H1 (cell line): Measurements from ENCODE around the gene ZNF624. TPM values are rescaled to one million over a fixed set of nuclear protein-coding genes. Genes with fewer than 3 reads are reported as not detected.
"Not testable (repeated sequence)": the region's sequence is repeated elsewhere in the genome, so short reads cannot be mapped to it uniquely, and the experiment has no call there.

ENCODE experiments used
- CTCF ChIA-PET: fragments of 300-600 bp; sonication (Branson Sonifier 250); formaldehyde crosslinking; loops from one replicate; lab custom pipeline; 2021; ENCODE audit not compliant: partially characterized antibody; lab: Charles Lee
- POLR2A ChIA-PET: fragments of 300-600 bp; sonication (Branson Sonifier 250); formaldehyde crosslinking; loops from one replicate; lab custom pipeline; 2021; ENCODE audit warnings: inconsistent platforms; ENCODE audit not compliant: partially characterized antibody; lab: Charles Lee
- DNase-seq, 2 experiments: peaks; one replicate each; pipeline versions ENCODE4 v3.0.0 to v3.0.0-alpha.2; 2010 to 2022; ENCODE audit warnings: low spot score in 2 of 2, low read depth in 1 of 2, mixed read lengths in 1 of 2
- FAIRE-seq: peaks from 2 replicates; lab custom pipeline; 2011; peaks lifted over from hg19 to GRCh38; lab: Jason Lieb, UNC
- H2AFZ ChIP-seq: 2 replicates; pipeline ENCODE4 v1.8.1; 2012; ENCODE audit warnings: low read length, inconsistent platforms
- H2AK5ac ChIP-seq: 2 replicates; pipeline ENCODE4 v1.6.1; 2013; ENCODE audit warnings: low read depth, low read length
- H2BK120ac ChIP-seq: replicated peaks from 2 replicates; pipeline ENCODE3; 2013; ENCODE audit warnings: low read depth, low read length, inconsistent platforms
- H2BK12ac ChIP-seq: 2 replicates; pipeline ENCODE4 v1.6.1; 2013; ENCODE audit warnings: low read depth, low read length
- H2BK15ac ChIP-seq: 2 replicates; pipeline ENCODE4 v1.6.1; 2013; ENCODE audit warnings: low read length
- H2BK20ac ChIP-seq: 2 replicates; pipeline ENCODE4 v1.6.1; 2013; ENCODE audit warnings: low read length
- H2BK5ac ChIP-seq: 2 replicates; pipeline ENCODE4 v1.6.1; 2013; ENCODE audit warnings: low read depth, low read length
- H3K14ac ChIP-seq: 2 replicates; pipeline ENCODE4 v1.6.1; 2013; ENCODE audit warnings: inconsistent platforms; ENCODE audit not compliant: insufficient read length
- H3K18ac ChIP-seq: 2 replicates; pipeline ENCODE4 v1.6.1; 2013; ENCODE audit warnings: low read length; ENCODE audit errors: extremely low read depth
- H3K23ac ChIP-seq: 2 replicates; pipeline ENCODE4 v1.6.1; 2013; ENCODE audit warnings: inconsistent platforms; ENCODE audit not compliant: insufficient read length
- H3K23me2 ChIP-seq: 2 replicates; pipeline ENCODE4 v1.6.1; 2013; ENCODE audit warnings: low read depth, low read length
- H3K27ac ChIP-seq: 2 replicates; pipeline ENCODE4 v1.6.1; 2011; ENCODE audit warnings: low read depth, low read length, inconsistent platforms
- H3K27me3 ChIP-seq, 4 experiments: replicated peaks in 1 of 4; 1 replicate in 1 of 4; 2 replicates in 3 of 4; pipeline versions ENCODE4 v1.6.1 to v1.8.1; 2011 to 2013; ENCODE audit warnings: low read length in 3 of 4, mild to moderate bottlenecking in 3 of 4, inconsistent platforms in 2 of 4, mixed read lengths in 2 of 4, moderate library complexity in 1 of 4; ENCODE audit not compliant: control insufficient read depth in 3 of 4, insufficient read depth in 3 of 4; ENCODE audit errors: extremely low read depth in 1 of 4
- H3K36me3 ChIP-seq, 4 experiments: 2 replicates each; pipeline versions ENCODE4 v1.6.1 to v1.8.1; 2011 to 2013; ENCODE audit warnings: mild to moderate bottlenecking in 4 of 4, low read length in 3 of 4, moderate library complexity in 2 of 4, control low read depth in 1 of 4, inconsistent platforms in 1 of 4; ENCODE audit not compliant: insufficient read depth in 4 of 4, control insufficient read depth in 2 of 4
- H3K4ac ChIP-seq: replicated peaks from 2 replicates; pipeline ENCODE3; 2013; ENCODE audit warnings: low read length, low read depth, mixed read lengths, inconsistent platforms; ENCODE audit not compliant: insufficient read length
- H3K4me1 ChIP-seq, 4 experiments: replicated peaks in 1 of 4; 1 replicate in 1 of 4; 2 replicates in 3 of 4; pipeline versions ENCODE4 v1.6.1 to v1.8.1; 2011 to 2013; ENCODE audit warnings: low read length in 3 of 4, inconsistent platforms in 2 of 4, mixed read lengths in 1 of 4; ENCODE audit not compliant: insufficient read depth in 4 of 4, control insufficient read depth in 3 of 4
- H3K4me2 ChIP-seq, 2 experiments: 2 replicates each; pipeline versions ENCODE4 v1.6.1 to v1.8.1; 2011 to 2013; ENCODE audit warnings: low read depth in 2 of 2, low read length in 2 of 2, control low read depth in 1 of 2, inconsistent platforms in 1 of 2, mild to moderate bottlenecking in 1 of 2; ENCODE audit not compliant: insufficient read depth in 1 of 2
- H3K4me3 ChIP-seq, 4 experiments: fragments of 200-600, 300-600 bp in 1 of 4; sonication (generic), shearing (Covaris generic), sonication (Bioruptor Twin) in 1 of 4; 2 replicates each; pipeline versions ENCODE4 v1.5.1 to v1.8.1; 2011 to 2016; ENCODE audit warnings: low read length in 4 of 4, low read depth in 3 of 4, control low read depth in 2 of 4, inconsistent platforms in 2 of 4, mild to moderate bottlenecking in 2 of 4, mixed read lengths in 1 of 4, moderate library complexity in 1 of 4; ENCODE audit not compliant: insufficient read depth in 2 of 4; ENCODE audit errors: extremely low read depth in 1 of 4
- H3K56ac ChIP-seq: replicated peaks from 2 replicates; pipeline ENCODE3; 2013; ENCODE audit warnings: low read depth, mild to moderate bottlenecking, mixed read lengths, low read length, inconsistent platforms; ENCODE audit not compliant: insufficient read length
- H3K79me1 ChIP-seq: 2 replicates; pipeline ENCODE4 v1.6.1; 2013; ENCODE audit warnings: low read depth, low read length, control low read depth
- H3K79me2 ChIP-seq, 2 experiments: 2 replicates each; pipeline versions ENCODE4 v1.6.1 to v1.8.1; 2012 to 2013; ENCODE audit warnings: low read length in 2 of 2, mild to moderate bottlenecking in 2 of 2, inconsistent platforms in 1 of 2; ENCODE audit not compliant: insufficient read depth in 2 of 2, control insufficient read depth in 1 of 2
- H3K9ac ChIP-seq, 4 experiments: replicated peaks in 1 of 4; 1 replicate in 1 of 4; 2 replicates in 3 of 4; pipeline versions ENCODE4 v1.6.1 to v1.8.1; 2011 to 2013; ENCODE audit warnings: low read depth in 3 of 4, low read length in 3 of 4, control low read depth in 2 of 4, mild to moderate bottlenecking in 2 of 4, moderate library complexity in 2 of 4, inconsistent platforms in 1 of 4; ENCODE audit errors: extremely low read depth in 1 of 4
- H3K9me3 ChIP-seq, 2 experiments: 2 replicates each; pipeline versions ENCODE4 v1.6.1 to v1.8.1; 2012 to 2013; ENCODE audit warnings: mild to moderate bottlenecking in 2 of 2, moderate library complexity in 2 of 2, control low read depth in 1 of 2, inconsistent platforms in 1 of 2, low read depth in 1 of 2, low read length in 1 of 2, mixed read lengths in 1 of 2; ENCODE audit not compliant: insufficient read depth in 2 of 2
- H4K20me1 ChIP-seq, 2 experiments: replicated peaks in 1 of 2; 2 replicates each; pipeline versions ENCODE3 to v1.8.1; 2011 to 2013; ENCODE audit warnings: inconsistent platforms in 2 of 2, low read length in 2 of 2, mild to moderate bottlenecking in 1 of 2; ENCODE audit not compliant: insufficient read depth in 2 of 2, control insufficient read depth in 1 of 2
- H4K5ac ChIP-seq: 2 replicates; pipeline ENCODE4 v1.6.1; 2013; ENCODE audit warnings: low read length, low read depth, mixed read lengths, inconsistent platforms; ENCODE audit not compliant: insufficient read length
- H4K8ac ChIP-seq: 2 replicates; pipeline ENCODE4 v1.8.0; 2013; ENCODE audit warnings: mild to moderate bottlenecking, moderate library complexity, low read length, inconsistent platforms; ENCODE audit not compliant: insufficient read depth; ENCODE audit errors: extremely low read depth
- H4K91ac ChIP-seq: replicated peaks from 2 replicates; pipeline ENCODE3; 2013; ENCODE audit warnings: low read length, mixed read lengths, inconsistent platforms; ENCODE audit not compliant: insufficient read length
- WGBS, 2 experiments: shearing (Covaris generic) in 1 of 2; methylation state at CpG; one replicate each; pipeline versions ENCODE4 v1.1.6 to v1.1.7; 2013 to 2015; ENCODE audit warnings: low lambda C conversion rate in 2 of 2, mixed read lengths in 2 of 2, inconsistent platforms in 1 of 2, low coverage in 1 of 2, missing lambda C conversion rate in 1 of 2; ENCODE audit not compliant: insufficient replicate concordance in 2 of 2, insufficient coverage in 1 of 2, insufficient read length in 1 of 2; ENCODE audit errors: extremely low coverage in 1 of 2, missing lambda C conversion rate in 1 of 2; 5-methylcytosine and 5-hydroxymethylcytosine counted together
- polyA plus RNA-seq, 7 experiments: library from polyadenylated mRNA; depleted of rRNA in 3 of 7; stranded (reverse) in 5 of 7; unstranded in 2 of 7; fragments of >200 nt in 5 of 7; fragments of 200-250 nt in 2 of 7; gene quantifications; 1 replicate in 5 of 7; 2 replicates in 1 of 7; 4 replicates in 1 of 7; pipeline versions ENCODE4 v1.2.1 to v1.2.3, GENCODE V29; 2011 to 2013; ENCODE audit warnings: missing spikeins in 2 of 7, mixed read lengths in 2 of 7
- total RNA-seq: library from RNA; stranded (reverse); fragmentation: NEBNext Ultra II Directional; extraction: Animal tissue kit (Norgen Biotek cat#: 25700); gene quantifications from 2 replicates; pipeline ENCODE4 v1.2.1, GENCODE V29; 2021
- TF ChIP-seq, protein P1 (sequence below): IDR thresholded peaks from 2 replicates; pipeline ENCODE4 v1.6.1; 2012; ENCODE audit warnings: inconsistent platforms

ZNF624 gene
- total and polyA plus RNA-seq, 2 of the 8 experiments (the other 6 are each of a cell fraction or from before 2014, with no cell fraction given) = 0.39 to 2.5 TPM

DNA sequence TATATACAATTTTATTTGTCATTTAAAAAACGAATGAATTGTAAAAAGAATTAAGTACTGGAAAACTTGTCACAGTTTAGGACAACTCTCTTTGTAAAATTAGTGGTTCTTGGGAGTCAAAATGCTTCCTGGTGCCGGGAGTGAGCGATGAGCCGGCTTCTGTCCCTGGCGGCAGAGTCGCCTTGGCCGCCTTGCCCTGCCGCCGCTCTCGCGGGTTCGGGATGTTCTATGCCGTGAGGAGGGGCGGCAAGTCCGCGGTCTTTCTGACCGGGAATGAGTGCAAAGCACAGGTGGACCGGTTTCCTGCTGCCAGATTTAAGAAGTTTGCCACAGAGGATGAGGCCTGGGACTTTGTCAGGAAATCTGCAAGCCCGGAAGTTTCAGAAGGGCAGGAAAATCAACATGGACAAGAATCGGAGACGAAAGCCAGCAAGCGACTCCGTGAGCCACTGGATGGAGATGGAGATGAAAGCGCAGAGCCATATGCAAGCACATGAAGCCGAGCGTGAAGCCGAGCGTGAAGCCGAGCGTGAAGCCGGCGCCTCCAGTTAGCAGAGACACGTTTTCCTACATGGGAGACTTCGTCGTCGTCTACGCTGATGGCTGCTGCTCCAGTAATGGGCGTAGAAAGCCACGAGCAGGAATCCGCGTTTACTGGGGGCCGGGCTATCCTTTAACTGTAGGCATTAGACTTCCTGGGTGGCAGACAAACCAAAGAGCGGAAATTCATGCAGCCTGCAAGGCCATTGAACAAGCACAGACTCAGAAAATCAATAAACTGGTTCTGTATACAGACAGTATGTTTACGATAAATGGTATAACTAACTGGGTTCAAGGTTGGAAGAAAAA lies 29.9 kb upstream of the ZNF624 start:
- H3K4ac ChIP-seq, H3K27ac ChIP-seq, H2BK20ac ChIP-seq, H3K18ac ChIP-seq, H3K79me1 ChIP-seq, H3K56ac ChIP-seq, H3K9ac ChIP-seq, H3K4me1 ChIP-seq, H3K14ac ChIP-seq, CTCF ChIA-PET, H2AFZ ChIP-seq, H4K20me1 ChIP-seq, H3K4me2 ChIP-seq, H3K36me3 ChIP-seq, H2BK12ac ChIP-seq, H2BK15ac ChIP-seq, H4K5ac ChIP-seq, H3K27me3 ChIP-seq, H3K23me2 ChIP-seq, H4K91ac ChIP-seq, H3K23ac ChIP-seq, POLR2A ChIA-PET, H2BK5ac ChIP-seq, FAIRE-seq, H3K79me2 ChIP-seq, H4K8ac ChIP-seq, H2BK120ac ChIP-seq, H3K4me3 ChIP-seq, H3K9me3 ChIP-seq, H2AK5ac ChIP-seq: not testable (repeated sequence)
- TF ChIP-seq, protein P1, sequence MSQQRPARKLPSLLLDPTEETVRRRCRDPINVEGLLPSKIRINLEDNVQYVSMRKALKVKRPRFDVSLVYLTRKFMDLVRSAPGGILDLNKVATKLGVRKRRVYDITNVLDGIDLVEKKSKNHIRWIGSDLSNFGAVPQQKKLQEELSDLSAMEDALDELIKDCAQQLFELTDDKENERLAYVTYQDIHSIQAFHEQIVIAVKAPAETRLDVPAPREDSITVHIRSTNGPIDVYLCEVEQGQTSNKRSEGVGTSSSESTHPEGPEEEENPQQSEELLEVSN = peak; percentile 65; the same call in 1 of the 2 replicates
- 67% methylated on average over 43 of the region's 44 CpGs; no CpG with 5 or more reads in 1 of the 2 experiments for WGBS, 2 experiments
- DNase-seq = peak in 1 of 2 experiments; percentile 55
